GM18508 (cell line): ENCODE results near the gene P3H3.
"Not testable (repeated sequence)": the region's sequence is repeated elsewhere in the genome, so short reads cannot be mapped to it uniquely, and the experiment has no call there.

Source experiments
- ATAC-seq: cut with Tn5 transposase; IDR thresholded peaks from one replicate; pipeline ENCODE4 v1.9.1; 2021; ENCODE audit warnings: moderate number of reproducible peaks; ENCODE audit not compliant: insufficient read depth, unreplicated experiment

Gene P3H3

DNA sequence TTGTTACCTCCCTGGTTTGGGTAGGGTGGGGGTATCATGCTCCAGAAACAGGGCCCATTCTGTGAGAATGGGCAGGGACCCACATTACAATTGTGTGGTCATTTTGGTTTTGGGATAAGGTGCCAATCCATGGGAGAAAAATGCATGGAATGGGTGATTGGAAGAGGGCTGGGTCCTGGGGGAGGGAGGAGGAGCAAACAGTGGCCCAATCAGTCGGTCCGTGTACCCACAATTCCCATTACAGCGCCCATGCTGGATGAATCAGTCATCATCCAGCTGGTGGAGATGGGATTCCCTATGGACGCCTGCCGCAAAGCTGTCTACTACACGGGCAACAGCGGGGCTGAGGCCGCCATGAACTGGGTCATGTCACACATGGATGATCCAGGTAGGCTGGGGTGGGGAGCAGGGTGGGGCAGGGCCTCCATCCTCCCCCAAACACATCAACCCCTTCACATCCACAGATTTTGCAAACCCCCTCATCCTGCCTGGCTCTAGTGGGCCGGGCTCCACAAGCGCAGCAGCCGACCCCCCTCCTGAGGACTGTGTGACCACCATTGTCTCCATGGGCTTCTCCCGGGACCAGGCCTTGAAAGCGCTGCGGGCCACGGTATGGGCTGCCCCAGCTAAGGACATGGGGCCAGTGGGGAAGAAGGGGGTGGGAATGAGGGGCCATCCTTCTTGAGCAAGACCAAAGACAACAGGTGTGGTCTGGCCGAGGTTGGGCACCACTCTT, 35.5 kb downstream of the P3H3 start:
- no peak for ATAC-seq

DNA sequence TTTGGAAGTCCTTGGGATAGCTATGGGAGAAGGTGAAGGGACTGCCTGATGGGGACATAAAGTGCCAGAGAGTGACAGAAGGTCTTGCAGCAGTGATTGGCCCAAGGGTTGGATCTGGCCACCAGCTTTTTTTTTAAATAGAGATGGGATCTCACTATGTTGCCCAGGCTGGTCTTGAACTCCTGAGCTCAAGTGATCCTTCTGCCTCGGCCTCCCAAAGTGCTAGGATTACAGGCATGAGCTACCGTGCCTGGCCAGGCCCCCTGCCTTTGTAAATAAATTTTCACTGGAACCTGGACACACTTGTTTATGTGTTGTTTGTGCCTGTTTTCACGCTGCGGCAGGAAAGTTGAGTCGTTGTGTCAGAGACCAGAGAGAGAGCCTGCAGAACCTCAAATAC, 37.1 kb downstream of the P3H3 start:
- not testable (repeated sequence) for ATAC-seq

DNA sequence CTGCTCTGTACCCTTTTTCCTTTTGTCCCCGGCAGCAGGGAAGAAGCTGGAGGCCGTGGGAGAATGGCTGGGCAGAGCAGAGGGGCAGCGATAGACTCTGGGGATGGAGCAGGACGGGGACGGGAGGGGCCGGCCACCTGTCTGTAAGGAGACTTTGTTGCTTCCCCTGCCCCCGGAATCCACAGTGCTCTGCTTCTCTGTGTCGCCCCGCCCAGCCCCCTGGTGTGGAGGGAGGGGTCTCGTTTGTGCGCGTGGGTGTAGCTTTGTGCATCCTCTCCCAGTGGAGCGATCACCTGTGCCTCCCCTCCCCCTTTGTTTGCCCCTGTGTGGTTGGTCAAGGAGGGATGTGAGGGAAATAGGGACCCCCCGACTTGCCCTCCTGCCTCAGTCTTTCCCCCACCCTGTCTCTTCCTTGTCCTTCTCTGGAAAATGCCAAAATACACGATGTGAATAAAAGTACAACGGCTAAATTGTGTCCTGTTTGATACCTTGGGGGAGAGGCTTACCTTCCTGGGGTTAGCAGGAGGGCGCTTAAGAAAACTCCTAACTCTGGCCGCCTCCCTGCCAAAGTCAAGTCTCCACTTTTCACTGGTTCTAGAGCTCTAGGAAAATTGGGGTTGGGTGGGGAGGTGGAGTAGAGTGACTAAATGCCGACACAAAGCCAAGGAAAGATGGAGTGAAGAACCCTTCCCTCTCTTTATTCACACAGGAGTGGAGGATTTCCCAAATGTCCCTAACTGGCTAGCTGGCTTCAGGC, 38.1 kb downstream of the P3H3 start:
- no peak for ATAC-seq

DNA sequence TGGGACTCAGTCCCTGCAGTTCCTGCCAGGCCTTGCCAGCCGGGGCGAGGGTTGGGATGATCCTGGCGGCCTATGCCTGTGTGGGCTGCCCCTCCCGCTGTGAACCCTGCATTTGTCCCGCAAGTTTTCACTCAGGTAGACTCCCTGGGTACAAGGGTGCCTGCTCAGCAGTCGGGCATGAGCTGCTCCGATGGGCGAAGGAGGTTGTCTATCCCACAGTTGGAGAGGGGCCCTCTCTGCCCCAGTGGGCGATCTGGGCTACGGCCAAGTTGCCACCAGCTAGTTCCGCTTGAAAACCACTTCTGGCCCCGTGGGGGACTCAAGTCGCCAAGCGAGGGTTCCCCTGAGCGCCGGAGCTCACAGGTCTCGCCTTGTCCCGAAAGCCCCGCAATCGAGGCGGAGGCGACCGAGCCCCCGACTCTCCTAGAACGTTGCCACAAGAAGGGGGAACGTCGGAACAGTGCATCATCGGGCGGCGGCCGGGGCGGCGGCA, 38.8 kb downstream of the P3H3 start:
- ATAC-seq, result no peak

DNA sequence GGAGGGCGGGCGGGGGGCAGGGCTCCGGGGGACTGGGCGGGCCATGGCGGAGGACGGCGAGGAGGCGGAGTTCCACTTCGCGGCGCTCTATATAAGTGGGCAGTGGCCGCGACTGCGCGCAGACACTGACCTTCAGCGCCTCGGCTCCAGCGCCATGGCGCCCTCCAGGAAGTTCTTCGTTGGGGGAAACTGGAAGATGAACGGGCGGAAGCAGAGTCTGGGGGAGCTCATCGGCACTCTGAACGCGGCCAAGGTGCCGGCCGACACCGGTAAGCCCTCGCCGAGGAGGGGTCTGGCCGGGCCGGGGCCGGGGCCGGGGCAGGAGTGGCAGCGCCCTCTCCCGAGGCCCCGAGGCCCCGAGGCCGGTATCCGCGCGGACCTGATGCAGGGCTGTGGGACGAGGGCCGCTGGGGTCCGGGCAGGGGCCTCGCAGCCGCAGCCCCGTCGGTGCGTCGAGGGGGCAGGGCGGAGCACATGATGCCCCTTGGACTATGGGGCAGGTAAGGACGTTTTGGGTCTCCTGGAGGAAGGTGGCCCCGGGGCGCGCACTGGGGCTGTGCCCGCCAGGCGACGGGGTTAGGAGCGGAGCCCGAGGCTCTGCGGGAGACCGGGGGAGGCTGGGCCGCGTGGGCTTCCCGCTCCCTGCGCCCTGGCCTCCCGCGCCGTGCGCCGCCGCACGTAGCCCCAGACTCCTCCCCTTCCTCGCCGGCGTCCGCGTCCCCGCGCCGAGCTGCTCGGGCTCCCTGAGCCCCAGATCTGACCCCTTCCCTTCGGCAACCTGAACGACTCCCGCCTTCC, 39.4 kb downstream of the P3H3 start, which contains the start of gene TPI1:
Gene TPI1, plus strand, starts transcription at position 119 of the 798 bp plus-strand sequence. Its CDS starts 36 bp downstream, at position 155.
- no peak for ATAC-seq

DNA sequence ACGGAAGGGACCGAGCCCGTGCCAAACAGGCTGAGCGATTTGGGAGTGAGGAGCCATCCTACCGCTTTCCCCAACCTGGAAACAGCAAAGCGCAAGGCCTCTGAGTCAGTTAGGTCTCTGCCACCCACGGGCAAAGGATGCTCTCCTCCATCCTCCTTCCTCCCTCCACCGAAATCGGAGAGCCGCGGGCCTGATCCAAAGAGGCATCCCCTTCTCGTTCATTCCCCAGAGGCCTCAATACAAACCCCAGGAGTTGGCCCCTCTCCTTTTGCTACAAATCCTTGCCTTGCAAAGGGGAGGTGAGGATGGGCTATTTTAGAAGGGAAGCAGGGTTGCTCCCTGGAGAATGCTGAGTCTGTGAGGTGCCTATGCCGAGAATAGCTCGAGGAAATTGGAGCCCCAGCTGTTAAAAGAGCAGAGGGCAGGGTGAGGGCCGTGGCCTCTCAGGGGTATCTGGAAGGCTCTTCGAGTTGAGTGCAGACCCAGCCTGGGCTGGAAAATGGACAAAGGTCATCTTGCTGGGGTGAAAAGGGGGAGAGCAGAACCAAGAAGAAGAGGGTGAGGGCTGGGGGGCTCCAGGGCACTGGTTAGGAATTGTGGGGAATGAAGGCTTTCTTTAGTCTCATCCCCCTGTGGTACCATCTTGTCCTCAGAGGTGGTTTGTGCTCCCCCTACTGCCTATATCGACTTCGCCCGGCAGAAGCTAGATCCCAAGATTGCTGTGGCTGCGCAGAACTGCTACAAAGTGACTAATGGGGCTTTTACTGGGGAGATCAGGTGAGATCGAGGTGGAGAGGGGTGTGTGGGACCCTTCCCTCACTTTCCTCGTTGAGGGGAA, 40.2 kb downstream of the P3H3 start:
- no peak for ATAC-seq

DNA sequence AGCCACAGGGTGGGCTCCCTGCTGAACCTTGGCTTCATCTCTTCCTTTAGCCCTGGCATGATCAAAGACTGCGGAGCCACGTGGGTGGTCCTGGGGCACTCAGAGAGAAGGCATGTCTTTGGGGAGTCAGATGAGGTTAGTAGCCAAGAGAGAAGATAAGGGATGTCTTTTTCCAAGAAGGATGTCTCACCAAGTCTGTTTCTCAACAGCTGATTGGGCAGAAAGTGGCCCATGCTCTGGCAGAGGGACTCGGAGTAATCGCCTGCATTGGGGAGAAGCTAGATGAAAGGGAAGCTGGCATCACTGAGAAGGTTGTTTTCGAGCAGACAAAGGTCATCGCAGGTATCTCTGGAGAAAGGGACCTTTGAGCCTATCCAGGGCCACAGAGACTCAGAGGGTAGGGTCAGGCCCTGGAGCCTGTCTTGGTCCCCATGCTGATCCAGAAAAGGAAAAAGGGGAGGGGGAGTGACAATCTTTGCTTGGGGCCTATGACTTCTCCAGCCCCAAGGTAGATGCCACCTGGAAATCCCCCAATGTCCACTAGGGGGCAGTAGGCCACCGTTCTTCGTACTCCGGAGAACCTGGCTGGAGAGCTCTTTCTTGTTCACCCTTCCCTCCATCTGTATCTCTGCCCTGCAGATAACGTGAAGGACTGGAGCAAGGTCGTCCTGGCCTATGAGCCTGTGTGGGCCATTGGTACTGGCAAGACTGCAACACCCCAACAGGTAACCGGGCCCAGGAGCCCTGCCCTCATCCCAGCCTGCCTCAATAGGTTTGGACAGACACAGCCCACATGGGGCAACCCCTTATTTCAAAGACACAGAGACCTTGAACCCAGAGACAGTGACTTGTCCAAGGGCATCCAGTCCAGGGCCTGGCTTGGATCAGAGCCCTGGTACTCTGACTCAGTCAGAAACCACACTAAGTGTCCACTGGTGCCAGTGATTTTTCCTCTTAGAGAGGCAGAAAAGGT, 41.1 kb downstream of the P3H3 start:
- ATAC-seq, result no peak

DNA sequence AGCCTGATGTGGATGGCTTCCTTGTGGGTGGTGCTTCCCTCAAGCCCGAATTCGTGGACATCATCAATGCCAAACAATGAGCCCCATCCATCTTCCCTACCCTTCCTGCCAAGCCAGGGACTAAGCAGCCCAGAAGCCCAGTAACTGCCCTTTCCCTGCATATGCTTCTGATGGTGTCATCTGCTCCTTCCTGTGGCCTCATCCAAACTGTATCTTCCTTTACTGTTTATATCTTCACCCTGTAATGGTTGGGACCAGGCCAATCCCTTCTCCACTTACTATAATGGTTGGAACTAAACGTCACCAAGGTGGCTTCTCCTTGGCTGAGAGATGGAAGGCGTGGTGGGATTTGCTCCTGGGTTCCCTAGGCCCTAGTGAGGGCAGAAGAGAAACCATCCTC, 42.1 kb downstream of the P3H3 start:
- not testable (repeated sequence) for ATAC-seq

DNA sequence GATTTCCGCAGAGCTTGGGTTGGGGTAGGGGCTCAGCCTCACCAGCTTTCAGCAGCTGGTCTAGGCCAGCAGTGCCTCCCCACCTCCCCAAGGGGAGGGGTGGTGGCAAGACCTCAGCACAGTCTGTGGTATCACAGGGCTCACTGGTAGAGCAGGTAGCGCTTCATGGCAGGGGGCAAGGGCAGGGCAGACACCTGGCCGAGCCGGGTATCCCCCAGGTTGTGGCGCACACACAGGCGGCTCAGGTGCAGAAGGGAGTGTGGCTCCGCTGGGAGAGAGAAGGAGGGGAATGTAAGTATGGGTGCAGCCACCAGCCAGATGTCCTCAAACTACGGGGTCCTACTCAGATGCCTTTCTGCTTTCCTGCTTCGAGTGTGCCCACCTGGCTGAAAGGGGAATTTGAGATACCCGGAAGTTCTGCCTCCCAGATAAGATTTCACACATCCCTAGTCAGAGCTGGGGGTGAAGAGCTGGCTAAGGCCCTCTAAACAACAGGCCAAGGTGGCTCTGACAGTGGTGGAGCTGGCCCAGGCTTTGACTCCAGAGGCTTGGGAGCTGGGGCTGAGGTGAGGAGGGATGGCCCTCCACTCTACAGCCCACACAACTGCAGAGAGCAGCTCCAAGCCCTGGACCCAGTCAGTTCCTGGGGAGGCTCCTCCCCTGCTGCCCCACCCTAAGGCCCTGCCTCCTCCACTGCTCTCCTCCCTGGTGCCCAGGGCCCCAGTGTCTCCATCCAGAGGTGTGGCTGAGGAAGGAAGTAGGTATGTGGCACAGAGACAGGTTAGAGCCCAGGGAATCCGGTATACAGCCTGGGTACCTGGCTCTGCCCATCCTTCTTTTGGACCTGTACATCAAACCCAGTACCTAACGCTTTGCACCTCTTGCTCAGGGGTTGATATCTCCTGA, 43.1 kb downstream of the P3H3 start:
- no peak for ATAC-seq

DNA sequence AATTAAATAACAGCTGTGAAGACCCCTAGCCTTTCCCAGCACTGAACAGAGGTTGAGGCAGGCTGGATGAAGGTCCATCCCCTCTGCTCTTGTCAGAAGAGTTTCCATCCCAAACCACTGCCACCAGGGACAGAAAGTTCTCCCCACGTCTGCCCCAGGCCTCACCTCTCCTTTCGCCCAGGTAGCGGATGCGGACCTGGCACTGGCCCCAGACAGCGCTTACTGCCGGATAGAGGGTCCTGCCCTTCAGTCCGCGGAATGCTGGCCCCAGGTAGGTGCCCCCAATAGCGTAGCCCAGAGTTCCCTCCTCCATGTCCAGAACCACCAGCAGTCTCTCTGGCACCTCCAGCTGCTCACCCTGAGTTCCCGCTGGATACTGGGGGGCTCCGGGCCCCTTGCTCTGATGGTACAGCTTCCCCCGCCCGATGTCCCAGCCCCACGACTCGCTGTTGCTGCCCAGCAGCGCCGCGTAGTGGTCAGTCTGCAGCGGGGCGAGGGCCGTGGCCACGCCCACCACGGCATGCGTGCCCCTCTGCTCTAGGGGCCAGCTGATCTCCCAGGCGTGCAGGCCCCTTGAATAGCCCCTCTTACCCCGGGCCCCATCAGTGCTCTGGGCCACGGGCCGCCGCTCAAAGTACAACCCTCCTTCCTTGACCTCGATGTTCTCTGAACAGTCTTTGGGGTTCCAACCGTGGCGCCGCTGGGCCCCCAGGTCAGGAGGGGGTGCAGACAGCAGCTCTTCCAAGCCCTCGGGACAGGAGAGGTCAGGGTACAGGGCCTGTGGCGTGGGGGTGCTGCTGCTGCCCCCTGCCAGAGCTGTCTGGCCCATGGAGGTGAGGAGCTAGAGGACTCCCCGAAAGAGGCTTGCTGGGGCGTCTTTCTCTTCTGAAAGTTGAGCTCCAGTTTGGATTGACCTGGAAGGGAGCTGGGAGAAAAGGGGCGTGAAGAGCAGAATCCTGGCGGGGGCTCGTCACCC, 44.2 kb downstream of the P3H3 start:
- ATAC-seq, result no peak

DNA sequence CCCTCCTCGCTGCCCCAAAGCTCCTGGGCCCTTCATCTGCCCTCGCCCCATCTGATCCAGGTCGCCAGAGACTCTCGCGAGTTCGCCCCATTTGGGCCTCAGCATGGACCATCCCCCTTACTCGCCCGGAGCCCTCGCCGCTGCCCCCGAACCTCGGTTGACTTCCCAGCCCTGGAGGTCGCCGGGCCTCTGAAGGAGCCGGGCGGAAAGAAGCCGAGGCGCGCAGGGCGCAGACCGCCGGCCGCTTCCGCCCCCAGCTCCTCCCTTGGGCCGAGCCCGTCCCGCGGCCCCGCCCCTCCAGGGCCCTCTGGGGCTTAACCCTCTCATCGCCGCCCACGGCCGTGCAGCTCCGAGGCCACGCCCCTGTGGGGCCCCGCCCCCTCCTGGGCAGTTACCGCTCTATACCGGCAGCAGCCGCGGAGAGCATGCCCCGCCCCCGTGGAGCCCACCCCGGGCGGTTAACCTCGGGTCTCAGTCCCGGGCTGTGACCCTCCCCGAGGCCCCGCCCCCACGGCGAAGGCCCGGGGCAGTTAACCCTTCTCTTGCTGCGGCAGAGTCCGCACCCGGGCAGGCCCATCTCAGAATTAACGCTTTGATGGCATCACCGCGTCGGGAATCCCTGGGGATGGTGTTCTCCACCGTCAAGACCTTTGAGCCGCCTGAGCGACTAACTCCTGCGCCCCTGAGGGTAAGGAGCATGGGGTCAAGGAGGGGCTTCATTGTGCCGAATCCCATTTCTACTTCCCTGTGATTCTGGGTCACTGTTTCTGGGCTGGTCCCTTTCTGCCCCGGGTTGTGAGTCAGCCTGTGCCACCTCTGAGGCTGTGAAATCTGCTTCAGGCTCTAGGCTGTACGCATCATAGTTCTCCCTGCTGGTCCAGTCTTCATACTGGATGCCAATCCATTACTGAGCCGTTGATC, 45.1 kb downstream of the P3H3 start, which contains the start of gene SPSB2:
Gene SPSB2, minus strand, starts transcription at position 210 of the 921 bp plus-strand sequence. CDS start 402 bp downstream, outside the sequence.
- no peak for ATAC-seq

DNA sequence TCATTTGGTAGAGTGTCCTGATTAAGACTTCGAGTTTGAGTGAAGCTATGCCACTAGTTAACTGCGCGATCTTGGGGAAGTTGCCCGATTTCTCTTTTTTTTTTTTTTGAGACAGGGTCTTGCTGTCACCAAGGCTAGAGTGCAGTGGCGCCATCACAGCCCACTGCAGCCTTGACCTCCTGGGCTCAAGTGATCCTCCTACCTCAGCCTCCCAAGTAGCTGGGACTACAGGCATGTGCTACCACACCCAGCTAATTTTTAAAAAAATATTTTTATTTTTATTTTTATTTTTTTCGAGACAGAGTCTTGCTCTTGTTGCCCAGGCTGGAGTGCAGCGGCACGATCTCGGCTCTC, 45.8 kb downstream of the P3H3 start:
- ATAC-seq, result not testable (repeated sequence)

DNA sequence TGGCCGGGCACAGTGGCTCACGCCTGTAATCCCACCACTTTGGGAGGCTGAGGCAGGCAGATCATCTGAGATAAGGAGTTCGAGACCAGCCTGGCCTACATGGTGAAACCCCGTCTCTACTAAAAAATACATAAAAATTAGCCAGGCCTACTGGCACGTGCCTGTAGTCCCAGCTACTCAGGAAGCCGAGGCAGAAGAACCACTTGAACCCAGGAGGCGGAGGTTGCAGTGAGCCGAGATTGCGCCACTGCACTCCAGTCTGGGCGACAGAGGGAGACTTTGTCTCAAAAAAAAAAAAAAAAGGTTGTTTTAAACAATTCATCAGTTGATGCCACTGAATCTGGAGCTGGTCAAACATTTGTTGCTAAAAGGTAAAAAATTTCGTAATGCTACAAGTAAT, 51.6 kb downstream of the P3H3 start:
- ATAC-seq, result not testable (repeated sequence)

DNA sequence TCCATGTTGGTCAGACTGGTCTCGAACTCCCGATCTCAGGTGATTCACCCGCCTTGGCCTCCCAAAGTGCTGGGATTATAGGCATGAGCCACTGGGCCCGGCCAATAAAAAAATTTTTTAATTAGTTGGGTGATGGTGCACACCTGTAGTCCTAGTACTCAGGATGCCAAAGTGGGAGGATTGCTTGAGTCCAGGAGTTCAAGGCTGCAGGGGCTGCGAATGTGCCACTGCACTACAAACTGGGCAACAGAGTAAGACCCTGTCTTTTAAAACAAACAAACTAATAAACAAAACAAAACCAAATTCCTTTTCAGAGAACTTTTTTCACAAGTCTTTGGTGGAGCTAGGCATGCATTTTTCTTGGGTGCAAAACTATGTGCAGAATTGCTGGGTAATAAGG, 55.0 kb downstream of the P3H3 start:
- ATAC-seq, result no peak

DNA sequence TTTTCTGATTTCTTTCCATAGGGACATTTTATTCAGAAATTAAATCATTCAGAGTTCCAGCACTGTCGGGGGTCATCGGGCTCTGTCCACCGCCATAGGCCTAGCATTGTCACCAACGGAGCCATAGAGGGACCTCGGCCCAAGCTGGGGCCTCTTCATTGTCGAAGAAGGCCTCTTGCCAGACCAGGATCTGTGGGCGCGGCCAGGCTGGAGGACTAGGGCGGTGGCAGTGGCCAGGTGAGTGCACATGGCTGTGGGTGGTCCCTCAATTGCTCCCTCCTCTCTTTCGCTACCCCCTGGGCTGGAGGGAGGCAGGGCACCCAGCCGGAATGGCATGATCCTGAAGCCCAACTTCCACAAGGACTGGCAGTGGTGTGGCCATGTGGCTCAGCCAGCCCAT, 55.5 kb downstream of the P3H3 start:
- ATAC-seq, result no peak

DNA sequence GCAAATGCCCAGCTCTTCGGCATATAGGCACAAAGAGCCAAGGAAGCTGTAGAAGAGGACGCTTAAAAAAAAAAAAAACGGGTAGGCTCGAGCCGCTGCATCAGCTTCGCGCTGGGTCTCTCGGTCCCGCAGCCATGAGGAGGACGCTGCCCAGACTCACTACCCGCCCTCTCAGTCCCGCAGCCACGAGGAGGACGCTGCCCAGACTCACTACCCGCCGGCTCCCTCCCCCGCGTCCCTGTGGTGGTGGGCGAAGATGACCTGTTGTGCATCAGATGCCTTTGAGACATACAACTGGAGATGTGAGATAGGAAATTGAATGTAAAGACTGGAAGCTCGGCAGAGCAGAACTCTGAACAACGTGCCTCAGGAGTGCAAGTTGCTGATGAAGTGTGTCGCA, 56.3 kb downstream of the P3H3 start:
- ATAC-seq, result no peak
